NCI-H2029 (cell line): ENCODE data around the gene XNDC1N.

Experiments
- DNase-seq: peaks from one replicate; lab custom pipeline; 2025; lab: John Stamatoyannopoulos, UW

Gene XNDC1N, protein sequence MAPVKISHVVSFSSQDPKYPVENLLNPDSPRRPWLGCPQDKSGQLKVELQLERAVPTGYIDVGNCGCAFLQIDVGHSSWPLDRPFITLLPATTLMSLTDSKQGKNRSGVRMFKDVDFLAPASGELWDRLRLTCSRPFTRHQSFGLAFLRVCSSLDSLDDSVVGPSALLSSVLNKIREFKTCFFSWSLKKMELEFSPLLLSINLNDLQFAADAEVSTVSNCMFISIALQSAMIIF

GRCh38 chr11:71927820-71928736 is at the start of gene XNDC1N:
Gene XNDC1N, minus strand, starts transcription at chr11:71928594. Its CDS starts 5,241 bp downstream, at chr11:71923353.
- peak; percentile 92 for DNase-seq

- DNase-seq: peak; percentile 24
These were observed 49.5 kb upstream of the XNDC1N start for GRCh38 chr11:71977743-71978418.

DNA sequence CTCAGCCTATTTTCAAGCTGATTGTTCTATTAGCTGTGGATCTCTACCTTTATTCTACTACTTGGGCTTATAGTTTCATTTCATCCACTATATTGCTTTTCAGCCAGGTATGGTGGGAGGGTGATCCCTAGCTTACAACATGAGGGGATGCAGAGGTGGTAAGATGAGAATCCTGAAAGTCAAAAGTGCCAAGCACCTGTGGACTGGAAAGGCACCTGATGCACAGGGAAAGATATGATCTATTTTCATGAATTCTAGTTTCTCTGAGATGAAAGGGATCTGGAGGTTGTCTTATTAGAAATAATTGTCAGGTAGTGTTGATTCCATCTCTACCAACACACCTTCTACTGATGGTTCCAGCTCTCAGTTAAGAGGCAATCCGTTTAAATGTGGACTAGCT is 48.7 kb upstream of the XNDC1N start:
- no peak for DNase-seq

DNA sequence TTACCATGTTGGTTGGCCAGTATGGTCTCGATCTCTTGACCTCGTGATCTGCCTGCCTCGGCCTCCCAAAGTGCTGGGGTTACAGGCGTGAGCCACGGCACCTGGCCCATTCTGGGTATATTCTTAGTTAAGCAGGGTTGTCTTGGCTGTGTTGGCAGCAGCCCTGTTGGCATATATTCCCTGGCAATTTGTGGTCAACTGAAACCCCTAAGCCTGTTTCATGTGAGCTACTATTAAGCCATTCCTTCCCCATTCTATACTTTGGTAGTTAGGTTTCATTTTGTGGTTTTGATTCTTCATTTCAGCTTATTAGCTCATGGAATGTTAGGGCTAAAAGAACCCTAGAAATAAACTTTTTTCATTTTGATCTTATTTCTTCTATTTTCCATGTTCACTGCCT is 48.2 kb upstream of the XNDC1N start:
- DNase-seq: no peak

- DNase-seq: no peak
These were observed 43.3 kb upstream of the XNDC1N start for GRCh38 chr11:71971680-71972079.

DNA sequence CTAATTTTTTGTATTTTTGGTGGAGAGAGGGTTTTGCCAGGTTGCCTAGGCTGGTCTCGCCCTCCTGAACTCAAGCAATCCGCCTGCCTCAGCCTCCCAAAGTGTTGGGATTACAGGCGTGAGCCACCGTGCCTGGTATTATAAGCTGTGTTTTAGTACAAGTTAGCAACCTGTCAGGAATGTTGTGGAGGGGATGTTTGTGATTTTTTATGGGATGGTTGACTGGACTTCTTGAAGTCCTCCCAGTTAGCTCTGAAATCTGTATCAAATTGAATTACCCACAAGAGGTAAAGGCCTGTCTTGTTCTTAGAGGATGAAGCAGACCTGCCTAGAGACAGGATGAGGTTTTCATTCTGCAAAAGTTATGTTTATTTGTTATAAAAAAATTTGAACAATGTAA is 36.2 kb upstream of the XNDC1N start:
- no peak for DNase-seq

- no peak for DNase-seq
These were observed 35.1 kb upstream of the XNDC1N start for GRCh38 chr11:71963468-71963867.

- no peak for DNase-seq
These were observed 34.1 kb upstream of the XNDC1N start for GRCh38 chr11:71962428-71963038.

DNA sequence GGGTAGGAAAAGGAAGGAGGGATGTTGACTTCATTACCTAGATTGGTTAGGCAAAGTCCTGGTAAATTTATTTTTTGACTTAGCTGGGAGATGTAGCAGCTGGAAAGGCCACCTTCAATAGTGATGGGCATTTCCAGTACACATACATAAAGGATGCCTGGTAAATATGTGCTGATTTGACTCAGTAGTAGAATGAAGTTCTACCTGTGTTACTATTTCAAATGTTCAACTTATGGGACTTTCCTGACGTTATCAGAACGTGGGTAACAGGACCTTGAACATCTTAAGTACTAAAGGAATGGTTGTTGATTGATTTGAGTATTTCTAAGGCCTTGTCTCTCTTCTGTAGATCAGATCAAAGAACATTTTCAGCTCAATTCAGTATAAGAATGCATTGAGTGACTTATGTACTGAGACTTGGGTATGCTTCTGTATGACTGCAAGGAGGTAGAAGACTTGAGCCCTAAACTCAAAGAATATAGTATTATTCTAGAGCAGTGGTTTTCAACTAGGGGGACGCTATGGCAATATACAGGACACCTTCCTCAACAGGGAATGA is 27.6 kb upstream of the XNDC1N start:
- no peak for DNase-seq

DNA sequence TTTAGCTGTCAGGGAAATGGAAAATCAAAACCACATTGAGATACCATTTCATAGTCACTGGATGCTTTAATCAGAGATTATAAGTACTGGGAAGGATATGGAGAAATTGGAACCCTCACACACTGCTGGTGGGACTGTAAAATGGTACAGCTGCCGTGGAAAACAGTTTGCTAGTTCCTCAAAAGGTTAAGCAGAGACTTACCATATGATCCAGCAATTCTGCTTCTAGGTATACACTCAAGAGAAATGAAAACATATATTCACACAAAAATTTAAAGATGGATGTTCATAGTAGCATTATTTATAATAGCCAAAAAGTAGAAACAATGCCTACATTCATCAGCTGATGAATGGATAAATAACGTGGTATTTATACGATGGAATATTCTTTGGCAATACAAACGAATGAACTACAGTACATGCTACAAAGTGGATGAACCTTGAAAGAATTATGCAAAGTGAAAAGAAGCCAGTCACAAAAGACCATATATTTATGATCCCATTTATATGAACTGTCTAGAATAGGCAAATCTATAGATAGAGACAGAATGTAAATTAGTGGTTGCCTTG is 23.4 kb upstream of the XNDC1N start:
- DNase-seq: no peak

- DNase-seq: no peak
These were observed 20.6 kb upstream of the XNDC1N start for GRCh38 chr11:71949034-71949433.

DNA sequence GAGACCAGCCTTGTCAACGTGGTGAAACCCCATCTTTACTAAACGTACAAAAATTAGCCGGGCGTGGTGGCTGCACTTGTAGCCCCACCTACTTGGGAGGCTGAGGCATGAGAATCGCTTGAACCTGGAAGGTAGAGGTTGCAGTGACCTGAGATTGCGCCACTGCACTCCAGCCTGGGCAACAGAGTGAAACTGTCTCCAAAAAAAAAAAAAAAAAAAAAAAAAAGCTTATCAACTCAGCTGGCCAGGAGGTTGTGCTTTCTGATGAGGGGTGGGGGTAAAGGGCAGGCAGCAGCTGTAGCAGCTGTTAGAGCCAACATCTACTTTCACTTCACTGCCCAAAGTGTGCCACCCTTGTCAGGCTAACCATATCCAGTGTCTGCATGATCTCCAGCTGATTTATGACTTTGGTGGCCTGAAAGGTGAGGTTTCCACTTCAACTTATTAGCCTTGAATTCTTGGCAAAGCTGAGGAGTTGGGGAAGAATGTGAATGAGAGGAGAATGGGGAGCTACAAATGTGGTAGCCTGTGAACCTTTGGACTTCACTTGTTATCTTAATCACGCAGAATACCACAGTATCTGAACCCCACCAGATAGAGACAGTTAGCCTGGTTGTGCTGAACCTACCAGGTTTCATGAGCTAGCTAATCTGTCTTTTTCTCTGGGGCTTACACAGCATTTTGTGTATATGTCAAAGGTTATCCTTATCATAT is 20.1 kb upstream of the XNDC1N start:
- no peak for DNase-seq

DNA sequence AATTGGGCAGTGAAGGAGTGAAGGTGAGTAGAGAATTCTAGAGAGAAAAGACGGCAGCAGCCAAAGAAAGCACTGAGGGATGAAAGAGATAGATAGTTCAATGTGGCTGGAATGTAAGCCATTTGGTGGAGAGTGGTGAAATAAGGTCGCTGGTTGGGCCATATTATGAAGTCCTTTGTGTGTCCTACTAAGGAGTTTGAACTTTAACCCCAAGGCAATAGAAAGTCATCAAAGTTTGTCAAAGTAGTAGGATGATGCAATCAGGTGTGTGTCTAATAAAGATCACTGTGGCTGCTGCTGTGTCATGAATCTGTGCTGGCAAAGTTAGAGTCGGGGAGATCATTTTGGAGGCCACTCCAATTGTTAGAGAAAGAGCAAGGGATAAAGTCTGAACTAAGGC is 19.1 kb upstream of the XNDC1N start:
- DNase-seq: no peak

DNA sequence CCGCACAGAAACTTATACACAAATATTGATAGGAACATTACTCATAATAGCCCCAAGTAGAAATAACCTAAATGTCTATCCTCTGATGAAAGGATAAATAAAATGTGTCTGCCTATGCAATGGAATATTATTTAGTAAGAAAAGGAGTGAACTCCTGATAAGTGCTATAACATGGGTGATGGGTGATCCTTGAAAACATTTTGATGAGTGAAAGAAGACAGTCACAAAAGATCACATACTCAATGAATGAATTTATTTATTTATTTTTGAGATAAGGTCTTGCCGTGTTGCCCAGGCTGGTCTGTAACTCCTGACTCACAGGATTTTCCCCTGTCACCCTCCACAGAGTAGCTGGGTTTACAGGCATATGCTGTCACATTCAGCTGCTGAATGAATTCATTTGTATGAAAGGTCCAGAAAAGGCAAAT is 17.8 kb upstream of the XNDC1N start:
- no peak for DNase-seq

DNA sequence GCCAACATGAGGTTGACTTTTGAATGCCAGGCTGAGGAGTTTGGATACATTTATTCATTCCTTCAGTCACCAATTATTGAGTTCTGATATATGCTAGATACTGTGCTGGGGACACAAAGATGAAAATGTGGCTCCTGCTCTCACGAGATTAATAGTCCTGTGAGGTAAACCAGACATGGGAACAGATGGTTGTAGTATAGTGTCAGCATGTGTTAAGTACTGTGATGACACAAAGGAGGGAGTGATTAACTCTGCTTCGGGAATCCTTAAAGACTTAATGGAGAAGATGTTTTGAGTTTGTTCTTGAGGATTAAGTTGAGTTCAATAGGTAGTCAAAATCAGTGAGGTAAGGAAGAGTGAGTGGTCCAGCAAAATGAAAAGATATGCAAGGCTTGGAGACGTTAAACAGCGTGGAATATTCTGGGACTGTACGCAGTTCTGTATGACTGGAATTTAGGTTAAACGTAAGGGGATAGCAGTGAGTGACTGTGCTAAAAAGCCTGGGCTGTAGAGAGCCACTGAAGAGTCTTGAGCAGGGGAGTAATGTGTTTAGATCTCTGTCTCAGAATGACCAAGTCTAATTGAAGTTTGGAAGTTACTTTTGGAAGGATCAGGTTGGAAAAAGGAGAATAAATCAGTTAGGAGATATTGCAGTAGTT is 12.3 kb upstream of the XNDC1N start:
- DNase-seq: no peak

GRCh38 chr11:71937826-71938225 is 9.4 kb upstream of the XNDC1N start:
- no peak for DNase-seq

GRCh38 chr11:71936825-71937224 is 8.4 kb upstream of the XNDC1N start:
- DNase-seq: no peak

GRCh38 chr11:71935338-71935925 is 7.0 kb upstream of the XNDC1N start:
- DNase-seq: no peak

DNA sequence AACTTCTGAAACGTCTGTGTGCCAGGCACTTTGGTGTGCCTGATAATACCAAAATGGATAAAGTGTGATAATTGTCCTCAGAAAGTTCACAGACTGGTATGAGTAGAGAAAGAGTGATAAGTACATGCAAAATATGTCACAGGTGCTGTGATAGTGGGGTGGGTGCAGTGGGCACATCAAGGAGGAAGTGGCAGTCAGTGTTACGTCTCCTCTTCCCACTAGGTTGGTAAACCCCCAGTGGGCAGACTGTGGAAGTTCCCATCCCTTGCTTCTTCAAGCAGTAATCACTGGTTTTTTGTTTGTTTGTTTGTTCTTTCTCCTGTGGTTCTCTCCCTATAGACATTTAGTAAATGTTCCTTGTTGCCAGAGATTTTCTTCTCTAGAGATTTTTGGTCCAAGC is 5.8 kb upstream of the XNDC1N start:
- no peak for DNase-seq
